NOMO-1 treated with DMSO at 0.1 percent for 48 hours (cell line): ENCODE results near the gene ASCL2.

Experiments
- DNase-seq: peaks from one replicate; lab custom pipeline; 2025; ENCODE audit not compliant: unreplicated experiment; lab: John Stamatoyannopoulos, UW

The ASCL2 gene

DNA sequence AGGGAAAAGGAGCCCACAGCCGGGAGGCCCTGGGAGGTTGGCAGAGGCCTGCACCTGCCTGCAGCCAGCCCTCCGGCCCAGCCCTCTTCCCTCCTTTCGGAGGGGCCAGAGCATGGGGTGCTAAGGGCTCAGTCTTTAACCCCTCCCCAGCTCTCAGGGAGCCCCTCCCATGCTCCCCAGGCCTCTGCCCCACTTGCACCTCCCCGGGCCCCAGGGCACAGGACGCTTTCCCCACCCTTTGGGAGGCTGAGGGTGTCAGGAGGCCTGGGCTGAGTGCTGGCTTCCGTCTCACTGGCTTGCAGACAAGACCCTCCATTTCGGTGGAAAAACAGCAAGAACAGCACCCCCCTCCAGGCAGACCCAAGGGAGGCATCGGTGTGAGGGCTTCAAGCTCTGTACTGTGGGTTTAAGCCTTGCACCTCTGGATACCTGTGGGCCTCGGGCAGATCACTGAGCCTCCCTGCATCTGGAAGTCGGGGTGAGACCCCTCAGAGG, 7.3 kb downstream of the ASCL2 start:
- DNase-seq: no peak

DNA sequence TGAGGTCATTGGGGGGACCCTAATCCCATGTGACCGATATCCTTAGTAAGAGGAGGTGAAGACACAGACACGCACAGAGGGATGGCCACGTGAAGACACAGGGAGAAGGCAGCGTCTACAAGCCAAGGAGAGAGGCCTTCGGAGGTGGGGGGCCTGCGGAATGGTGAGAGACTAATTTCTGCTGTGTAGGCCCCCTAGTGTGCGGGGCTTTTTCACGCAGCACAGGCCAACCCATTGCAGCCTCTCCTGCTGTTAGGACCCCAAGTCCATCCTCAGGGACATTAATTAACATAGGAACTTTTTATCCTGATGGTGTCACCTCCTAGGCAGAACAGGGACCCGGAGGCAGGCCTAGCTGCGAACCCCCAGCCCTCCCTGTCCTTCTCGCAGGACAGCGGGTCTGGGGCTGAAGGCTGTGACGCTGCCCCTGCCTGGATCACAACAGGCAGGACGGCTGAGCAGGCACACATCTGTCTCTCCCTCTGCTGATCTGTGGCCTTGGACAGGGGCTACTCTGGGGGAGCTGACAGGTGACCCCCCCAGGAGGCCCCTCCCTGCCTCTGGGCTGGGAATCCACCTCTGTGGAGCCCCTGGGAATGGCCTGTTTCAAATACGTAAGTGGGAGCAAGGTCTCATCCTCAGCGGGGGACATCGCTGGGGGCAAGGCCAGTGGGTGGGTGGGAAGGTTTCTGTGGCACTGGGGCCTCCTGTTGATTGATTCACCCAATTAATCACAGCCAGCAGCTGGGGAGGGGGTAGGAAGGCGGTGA, 7.9 kb downstream of the ASCL2 start:
- no peak for DNase-seq

DNA sequence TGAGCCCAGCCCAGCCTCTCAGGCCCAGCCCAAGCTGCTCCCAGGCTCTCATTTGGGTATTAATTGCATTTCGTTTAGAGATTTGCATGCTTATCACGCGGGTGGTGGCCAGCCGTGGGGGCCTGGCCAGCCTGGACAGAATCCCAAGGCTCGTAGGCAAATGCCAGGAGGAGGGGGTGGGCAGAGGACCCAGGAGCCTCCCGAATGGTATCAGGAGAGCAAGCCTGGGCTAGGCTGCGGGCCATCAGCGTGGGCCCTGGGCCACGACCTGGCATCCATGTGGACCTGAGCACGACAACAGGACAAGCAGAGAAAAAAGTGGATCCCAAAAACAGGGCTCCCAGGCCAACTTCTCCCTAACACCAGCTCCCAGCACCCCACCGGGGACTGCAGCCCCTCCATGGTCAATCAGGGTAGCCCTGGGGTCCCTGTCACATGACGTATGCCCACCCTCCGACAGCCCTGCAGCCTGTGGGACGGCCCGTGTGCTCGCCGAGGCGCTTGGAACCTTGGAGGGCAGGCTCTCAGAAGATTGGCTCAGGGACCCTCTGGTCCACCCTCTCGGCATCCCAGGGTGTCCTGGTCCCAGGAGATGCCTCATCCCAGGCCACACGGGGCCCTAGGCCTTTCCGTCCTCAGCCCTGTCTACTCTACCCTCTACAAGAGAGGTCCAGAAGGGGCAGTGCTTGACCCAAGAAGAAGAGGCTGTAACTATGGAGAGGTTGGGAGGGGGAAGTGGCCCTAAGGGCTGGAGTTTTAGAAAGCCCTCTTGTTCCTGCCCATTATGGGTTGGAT, 8.8 kb downstream of the ASCL2 start:
- no peak for DNase-seq

DNA sequence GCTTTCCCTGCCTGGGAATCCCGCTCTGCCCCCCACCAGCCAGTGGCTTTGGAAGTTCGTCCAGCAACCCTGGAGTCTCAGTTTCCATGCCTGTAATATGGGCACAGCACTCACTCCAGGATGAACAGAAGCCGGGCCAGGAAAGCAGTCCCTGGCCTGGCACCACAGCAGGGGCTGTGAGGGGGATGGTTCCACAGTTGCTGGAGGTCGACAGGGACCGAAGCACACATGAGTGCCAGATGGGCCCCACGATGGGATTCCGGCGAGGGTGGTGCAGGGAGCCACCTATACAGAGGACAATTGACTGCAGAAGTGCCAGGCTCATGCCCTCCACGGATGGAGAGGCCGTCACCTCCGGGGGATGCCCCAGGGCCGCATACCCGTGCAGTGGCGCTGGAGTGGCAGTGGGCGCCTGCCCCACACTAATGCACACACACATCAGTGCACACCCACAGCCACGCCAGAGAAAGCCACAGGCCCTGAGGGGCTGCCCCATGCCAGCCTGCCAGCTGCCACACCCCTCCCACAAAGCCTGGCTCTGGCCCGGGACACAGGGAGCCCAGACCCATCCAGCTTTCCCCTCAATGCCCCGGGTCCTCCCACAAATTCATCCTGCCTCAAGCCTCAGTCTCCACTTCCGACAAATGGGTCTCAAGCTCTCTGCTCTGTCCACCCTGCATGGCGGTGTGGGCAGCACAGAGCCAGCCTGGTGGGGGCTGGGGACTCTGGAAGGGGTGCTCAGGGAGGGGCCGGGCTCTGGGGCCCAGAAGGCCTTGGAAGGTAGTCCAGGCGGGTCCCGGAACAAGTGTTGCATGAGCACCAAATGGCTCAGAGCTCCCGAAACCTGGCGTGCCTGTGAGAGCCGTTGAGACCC, 9.7 kb downstream of the ASCL2 start:
- no peak for DNase-seq

DNA sequence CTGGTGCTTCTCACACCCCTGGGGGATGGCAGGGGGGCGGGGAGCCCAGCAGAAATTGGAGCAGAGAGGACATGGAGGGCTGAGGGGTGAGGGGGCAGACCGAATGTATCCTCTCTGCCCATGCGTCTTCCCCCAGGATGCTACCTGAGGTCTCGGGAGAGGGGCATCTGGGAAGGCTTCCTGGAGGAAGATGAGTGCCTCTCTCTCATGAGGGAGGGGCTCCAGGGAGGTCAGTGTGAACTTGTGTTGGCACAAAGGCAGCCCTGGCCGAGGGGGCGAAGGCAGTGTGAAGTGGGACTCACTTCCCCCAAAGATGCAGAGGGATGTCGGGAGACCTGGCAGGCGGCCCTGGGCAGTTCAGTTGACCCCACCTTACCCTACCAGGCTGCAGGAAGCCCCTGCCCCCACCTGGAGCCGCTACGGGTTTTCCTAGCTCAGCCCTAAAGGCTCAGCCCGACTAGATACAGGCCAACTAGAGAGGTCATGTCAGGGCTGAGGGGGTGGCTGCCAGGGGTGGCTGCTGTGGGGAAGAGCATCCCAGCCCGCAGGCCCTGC, 10.4 kb downstream of the ASCL2 start:
- DNase-seq: no peak

DNA sequence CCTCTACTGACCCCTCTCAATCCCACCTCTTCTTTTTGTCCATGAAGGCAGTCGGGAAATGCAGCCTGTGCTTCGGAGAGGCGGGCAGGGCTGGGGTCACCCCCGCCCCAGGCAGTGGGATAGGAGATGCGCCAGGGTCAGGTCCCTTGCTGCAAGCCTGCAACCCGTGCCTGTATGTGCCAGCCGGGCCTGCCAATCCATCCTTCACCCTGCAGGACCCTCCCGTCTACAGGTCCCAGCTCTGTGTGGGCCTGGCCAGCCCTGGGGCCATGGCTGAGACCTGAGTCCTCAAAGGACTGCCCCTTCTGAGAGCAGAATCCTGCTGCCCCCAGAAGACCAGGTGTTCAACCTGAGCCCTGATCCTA, 10.9 kb downstream of the ASCL2 start:
- DNase-seq: no peak

DNA sequence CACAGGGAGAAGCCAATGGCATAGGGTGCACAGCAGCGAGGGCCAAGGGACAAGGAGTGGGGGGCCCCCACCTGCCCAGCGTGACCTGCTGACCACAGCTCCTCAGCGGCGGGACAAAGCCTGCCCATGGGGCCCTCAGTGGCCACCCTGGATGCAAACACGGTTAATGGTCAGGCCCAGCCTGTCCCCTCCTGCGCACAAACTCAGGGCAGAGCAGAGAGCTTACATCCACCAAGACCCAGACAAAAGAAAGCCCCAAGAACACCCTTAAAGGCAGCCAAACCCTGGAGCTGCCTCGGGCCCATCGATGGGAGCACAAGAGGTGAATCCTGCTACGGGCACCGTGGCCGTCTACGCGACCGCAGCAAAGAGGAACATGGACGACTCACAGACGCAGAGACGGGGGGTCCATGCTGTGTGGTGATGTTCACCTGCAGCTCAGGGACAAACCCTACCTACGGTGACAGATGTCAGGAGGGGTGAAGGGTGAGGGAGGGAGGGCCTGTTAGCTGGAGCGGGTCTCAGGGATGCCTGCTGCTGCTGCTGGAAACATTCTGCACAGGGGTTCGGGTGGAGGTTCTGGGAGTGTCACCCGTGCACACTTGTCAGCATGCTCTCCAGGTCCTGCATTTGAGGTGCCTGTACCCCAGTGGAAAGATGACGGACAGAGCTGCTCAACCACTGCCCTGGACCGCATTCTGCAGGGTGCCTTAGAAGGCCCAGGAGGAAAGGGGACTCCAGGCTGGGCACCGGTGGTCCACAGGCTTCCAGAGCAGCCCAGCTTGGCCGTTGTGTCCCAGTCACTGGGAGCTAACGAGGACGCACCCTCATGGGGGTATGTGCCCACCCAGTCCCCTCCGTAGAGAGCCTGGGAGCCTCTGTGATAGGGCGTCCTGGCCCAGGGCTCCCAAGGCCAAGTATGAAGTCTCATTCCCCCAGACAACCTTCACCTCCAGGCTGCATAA, 11.6 kb downstream of the ASCL2 start:
- no peak for DNase-seq

DNA sequence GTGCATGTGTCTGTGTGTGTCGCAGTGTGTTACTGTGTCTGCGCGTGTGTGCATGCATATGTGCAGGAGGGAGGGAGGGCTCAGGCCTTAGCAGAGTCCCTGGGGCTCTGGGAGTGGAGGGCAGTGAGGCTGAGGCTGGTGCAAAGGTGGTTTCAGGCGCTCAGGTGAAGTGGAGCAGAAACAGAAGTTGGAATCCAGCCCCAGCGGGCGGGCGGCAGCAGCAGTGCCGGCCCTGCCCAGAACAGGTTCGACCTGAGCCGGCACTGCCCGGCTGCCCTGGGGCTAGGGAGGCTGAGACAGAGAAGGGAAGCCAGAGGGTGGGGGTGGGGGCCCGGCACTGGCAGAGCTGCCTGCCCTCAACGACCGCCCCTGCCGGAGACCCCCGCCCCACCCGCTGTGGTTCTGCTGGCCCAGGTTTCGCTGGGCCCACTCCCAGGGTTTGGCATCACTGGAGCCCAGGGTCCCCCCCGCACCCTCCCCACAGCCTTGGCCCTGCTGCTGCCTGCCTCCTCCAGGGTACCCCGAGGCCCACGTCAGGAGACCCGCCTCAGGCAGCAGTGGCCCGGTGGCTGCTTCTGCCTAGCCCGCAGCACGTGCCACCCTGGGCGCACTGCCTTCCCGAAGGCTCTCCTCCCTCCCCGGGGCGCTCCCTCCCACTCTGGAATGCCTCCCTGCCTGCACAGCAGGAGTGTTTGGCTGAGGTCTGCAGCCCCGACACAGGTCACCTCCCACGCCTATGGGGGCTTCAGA, 13.3 kb downstream of the ASCL2 start:
- no peak for DNase-seq

DNA sequence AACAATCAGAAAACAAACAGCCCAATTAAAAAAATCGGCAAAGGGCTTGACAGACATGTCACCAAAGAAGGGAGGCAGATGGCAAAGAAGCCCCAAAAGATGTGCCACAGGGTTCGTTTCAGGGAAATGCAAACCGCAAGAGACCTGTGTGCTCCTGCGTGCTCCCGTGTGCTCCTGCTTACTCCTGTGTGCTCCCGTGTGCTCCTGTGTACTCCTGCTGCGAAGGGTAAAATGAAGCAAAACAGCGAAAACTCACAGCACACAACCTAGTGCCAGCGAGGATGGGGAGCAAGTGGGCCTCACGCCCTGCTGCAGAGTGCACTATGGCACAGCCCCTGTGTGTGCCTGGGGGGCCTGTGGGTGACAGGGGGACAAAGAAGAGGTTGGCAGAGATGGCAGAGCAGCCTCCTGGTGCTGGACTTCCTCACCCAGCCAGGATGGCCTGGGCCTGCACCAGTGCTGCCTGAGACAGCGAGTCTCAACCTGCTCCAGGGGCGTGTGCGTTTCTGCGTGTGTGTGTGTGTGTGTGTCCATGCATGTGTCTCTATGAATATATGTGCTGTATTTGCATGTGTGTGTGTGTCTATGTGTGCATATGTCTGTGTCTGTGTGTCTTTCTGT, 14.0 kb downstream of the ASCL2 start:
- DNase-seq: no peak

DNA sequence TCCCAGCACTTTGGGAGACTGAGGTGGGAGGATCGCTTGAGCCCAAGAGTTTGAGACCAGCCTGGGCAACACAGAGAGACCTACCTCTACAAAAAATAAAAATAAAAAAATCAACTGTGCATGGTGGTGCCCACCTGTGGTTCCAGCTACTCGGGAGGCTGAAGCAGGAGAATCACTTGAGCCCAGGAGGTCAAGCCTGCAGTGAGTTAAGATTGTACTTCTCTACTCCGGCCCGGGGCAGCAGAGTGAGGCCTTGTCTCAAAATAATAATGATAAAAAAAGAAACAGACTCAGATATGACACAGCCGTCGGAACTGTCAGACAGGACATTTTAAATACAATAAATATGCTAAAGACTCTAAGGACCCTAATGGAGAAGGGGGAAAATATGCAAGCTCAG, 18.4 kb downstream of the ASCL2 start:
- DNase-seq: no peak

DNA sequence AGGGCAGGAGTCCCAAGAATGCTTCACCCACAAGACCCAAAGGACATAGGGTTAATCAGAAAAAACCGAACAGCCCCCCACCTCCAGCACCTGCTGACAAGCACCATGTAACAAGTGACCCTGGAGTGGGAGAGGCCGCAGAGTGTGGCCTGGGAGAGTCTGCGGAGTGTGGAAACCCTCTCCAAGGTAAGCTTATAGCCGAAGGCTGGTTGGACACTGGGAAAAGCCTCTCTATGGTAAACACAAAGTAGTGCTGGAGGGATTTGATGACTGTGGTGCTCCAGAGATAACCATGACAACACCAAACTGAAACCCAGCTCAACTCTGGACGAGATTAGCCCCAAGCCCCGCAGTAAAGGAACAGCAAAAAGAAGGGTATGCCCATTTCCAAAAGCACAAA, 19.2 kb downstream of the ASCL2 start:
- no peak for DNase-seq

DNA sequence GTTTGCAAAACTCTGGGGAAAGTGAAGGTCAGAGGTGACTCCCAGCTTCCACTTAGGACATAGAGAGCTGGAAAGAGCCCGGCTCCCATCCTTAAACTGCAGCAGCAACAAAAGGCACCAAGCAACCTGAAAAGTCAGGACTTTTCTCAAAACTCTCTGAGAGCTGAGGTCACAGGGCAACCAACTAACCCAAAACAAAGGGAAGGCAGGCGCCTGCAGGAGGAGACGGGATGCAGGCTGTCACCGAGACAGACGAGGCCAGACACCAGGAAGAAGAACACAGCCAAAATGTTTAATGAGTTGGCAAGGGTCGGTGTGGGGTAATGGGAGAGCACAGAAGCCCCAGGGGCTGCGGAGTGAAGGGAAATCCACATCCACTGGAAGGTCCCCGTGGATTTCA, 19.9 kb downstream of the ASCL2 start:
- no peak for DNase-seq

DNA sequence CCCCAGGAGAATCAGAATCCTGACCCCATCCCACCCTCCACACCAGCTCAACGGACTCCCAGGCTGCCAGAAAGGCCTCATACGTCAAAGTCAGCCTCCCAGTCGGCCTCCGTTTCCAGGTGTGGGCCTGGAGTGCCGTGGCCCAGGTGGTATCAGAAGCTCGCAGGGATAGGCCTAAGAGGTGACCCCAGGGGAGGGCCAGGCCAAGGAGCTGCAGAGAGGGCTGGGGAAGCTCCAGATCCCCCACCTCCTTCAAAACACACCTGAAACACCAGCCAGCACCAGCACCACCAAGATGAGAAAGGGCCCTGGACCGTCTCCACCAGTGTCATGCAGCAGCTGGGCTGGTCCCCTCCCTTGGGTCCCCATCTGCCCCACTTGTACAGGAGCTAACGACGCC, 20.3 kb downstream of the ASCL2 start:
- DNase-seq: no peak

DNA sequence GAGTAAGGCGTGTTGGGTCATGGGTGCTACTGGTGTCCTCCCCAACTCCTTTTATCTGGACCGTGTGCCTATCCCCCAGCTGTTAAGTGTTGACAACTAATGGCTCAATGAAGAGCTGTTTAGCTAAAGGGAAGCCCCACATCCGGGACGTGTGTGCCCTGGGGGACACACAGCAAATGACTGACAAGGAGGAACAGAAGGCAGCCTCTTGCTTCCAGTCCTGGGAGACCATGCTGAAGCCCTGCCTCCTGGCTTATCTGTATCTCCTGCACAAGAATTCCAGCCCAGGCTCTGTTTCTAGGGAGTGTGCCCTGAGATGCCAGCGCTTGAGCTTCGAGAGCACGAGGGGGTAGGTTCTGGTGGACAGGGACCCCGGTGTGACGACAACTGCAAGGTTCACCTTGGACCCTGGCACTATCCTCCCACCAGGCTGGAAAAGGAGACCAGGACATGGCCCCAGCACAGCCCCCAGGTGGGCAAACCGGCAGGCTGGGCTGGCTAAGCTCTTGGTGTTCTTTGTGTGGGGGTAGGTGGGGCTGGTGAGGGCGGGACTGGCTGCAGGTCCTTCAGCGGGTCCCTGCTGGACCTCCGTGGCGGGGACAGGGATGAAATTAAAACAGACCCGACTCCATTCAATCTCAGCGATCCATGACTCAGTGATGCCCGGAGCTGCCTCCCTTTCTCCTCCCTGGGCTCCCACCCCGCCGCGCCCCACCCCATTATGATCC, 21.0 kb downstream of the ASCL2 start:
- no peak for DNase-seq

DNA sequence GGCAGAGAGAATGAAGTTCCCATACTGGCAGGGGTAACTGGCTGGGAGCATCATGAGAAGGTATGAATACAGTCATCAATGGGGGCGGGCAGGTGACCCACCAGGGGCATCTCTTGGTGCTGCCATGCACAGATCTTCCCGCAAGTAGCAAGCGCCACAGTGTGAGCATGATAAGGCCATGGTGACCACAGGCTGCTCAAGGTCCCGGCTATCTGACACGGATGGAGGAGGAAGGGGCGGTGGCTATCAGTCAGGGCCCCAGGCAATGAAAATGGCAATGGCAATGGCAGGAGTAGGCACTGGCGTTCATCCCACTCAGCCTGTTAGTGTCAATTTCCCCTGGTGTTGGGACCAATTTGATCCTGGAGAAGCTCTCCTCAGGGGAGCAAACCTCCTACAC, 21.6 kb downstream of the ASCL2 start:
- DNase-seq: no peak

DNA sequence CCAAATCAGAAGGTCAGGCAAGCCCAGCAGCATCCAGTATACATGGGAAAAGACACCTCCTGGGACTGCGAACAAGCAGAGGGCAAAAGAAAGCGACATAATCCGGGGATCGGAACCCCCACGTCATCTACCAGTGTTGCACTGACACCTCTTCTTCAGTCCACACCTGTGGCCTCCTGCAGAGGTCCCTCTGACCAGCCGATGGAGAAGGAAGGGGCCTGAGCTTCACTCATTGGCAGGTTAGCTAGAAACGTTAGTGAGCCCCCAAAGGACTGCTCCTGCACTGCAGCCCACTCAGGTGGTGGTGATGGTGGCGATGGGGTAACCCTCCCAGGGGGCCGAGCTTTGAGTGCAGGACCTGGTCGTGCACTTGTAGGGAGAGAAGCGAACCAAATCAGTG, 22.1 kb downstream of the ASCL2 start:
- DNase-seq: no peak

DNA sequence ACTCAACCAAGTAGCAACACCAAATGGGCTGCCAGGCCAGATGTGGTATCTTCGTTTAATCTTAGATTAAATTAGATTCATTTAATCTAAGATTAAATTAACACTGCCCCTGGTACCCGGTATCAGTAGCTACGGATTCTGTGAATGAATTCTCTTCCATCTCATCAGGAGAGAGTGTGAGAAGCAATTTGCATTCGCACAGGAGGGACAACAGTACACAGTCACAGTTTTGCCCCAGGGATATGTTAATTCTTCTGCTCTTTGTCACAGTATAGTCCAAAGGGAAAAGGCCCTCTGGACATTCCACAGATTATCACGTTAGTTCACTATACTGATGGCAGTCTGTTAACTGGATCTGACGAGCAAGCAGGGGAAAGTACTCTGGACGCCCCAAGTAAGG, 22.9 kb downstream of the ASCL2 start:
- DNase-seq: no peak

DNA sequence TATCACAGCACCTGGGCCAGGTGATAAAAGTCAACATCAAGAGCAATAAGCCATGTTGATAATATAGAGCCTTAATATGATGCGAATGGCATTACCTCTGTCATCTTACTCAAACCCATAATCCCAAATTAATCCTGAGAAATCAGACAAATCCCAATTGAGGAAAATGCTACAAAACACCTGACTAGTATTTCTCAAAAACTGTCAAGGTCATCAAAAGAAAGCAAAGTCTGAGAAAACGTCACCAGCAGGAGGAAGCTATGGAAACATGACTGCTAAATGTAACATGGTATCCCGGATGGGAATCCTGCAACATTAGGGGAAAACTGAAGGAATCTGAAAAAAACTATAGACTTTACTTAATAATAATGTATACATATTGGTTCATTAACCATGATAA, 29.6 kb downstream of the ASCL2 start:
- no peak for DNase-seq
